ENCODE measurements around the gene INSIG2.

GRCh38 chr2:118106926-118107325, 18.7 kb downstream of the INSIG2 start:
- TF ChIP-seq CTCF (IDR thresholded peaks at IDR 0.05), result no peak
- no peak for TF ChIP-seq POLR2A (IDR thresholded peaks at IDR 0.05)

Data from adrenal gland (tissue), 5 donors.